ENCODE results near the gene ATP8A1.

Gene ATP8A1

DNA sequence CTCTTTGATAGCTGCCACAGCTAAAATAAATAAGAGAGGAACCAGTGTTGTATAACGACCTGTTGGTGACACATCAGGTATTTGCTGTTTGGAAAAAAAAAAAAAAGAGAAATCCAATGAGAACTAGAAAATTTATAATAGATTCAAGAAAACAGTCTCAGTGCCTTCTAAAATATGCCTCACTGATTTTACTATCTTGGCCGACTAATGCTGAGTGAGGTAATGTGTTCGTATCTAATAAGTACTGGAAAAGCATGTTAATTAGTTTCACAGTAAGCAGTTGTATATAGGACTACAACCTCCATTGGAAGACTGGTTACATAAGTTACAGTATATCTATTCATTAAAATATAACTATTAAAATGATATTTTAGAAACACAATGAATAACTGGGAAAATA, 32.4 kb downstream of the ATP8A1 start:
- no peak for DNase-seq

DNA sequence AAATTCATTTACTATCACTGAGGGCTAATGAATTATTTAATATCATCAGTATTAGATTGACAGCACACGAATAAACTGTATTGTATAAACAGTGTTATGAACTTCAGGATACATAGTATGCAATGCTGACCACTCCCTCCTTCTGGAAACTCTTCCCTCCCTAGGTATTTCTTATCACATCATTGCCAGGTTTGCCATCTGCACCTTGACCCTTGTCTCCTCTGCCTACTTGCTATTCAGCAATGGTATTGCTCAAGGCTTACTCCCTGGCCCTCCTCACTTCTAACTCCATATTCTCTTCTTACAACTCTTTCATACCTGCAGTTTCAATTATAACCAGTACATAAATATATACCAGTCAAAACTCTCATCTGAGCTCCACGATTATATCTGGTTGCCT, 38.9 kb downstream of the ATP8A1 start:
- DNase-seq: no peak

DNA sequence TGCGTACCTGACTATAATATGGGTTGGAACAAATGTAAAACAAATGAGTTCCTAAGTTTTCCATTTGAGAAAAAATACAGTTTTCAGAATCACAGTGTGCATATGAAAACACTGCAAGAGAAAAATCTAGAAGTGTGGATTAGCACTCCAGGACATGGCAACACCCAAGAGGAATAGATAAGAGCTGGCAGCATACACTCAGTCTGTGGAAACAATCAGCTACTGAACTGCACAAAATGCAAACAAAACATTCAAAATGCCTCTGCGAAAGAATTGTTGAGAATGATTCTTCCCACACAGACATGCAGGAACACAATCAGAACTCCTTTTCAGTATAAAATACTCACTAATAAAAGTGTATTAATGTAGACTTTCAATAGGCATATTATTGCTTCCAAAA, 39.9 kb downstream of the ATP8A1 start:
- DNase-seq: no peak

DNA sequence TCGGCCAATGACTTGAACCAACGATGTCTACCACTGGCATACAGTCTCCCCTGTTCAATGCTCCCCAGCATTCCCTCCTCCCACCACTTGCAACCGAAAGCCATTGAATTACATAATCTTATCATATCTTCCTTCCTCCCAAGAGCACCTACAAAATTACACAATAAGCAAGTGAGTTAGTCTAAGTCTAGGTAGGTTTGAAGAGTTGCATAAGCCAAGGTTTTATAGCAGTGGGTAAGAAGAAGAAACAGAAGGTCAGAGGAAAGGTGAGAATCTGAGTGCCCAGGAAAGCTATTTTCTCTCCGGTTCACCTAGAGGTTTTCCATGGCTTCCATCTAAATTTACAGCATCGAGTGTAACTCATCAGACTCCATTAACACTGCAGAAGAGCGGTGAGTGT, 40.3 kb downstream of the ATP8A1 start:
- no peak for DNase-seq

DNA sequence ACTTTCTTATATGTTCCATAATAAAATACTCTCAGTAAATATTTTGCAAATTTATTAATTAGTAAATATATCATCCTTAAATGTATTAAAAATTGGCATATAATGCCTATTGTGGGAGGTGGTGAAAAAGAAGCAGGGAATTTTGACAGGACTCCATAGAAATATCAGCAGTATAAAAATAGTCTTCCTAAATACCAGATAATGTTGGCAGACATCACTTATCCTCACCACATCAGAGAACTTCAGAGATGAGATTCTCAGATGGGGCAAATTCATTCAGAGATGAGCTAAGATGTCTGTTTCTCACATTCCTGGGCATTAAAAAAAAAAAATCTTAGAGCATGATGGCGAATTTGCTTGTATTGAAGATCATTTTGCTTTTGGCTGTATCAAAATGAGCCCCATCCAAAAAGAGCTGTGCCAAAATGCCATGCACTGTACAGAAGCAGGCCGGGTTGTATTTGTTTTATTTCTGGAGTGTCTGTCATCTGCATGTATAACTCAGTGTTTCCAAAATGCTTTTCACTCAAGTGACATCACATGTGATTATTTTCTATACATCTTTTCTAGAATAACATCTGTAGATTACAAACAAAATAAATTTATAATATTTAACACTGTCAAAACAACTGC, 41.7 kb downstream of the ATP8A1 start:
- no peak for DNase-seq

DNA sequence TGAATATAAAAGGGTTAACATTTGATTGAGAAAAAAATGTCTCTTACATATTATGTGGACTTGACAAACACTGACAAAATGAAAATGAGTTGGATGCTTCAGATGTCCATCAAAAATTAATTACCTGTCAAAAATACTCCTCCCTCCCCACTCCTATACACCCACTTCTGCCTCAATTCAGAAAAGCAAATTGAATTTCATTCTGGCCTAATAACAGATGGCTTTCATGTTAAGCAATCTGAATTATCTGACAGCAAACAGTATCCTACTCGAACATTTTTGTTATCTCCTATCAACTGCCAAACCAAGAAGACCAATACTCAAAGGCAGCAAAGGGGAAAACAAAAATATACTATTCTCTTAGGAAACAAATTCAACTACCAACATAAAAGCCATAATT, 44.0 kb downstream of the ATP8A1 start:
- no peak for DNase-seq

DNA sequence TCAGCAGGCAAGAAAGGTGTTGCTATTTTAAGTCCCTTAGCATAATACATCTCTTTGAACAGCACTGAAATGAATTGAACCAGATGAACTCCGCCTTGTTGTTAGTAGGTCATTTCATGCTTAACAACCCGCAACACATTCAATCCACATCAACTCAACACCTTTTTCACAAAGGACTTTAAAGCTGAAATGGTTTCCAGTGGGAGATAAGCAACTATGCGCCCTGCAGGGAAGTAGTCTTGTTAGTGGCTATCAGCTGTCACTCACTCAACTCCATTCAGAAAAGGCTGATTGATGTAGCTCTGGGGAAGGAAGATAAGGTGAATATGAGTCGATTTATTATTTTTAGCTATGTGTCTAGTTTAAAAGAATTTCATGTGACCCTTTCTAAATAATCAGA, 46.0 kb downstream of the ATP8A1 start:
- no peak for DNase-seq

DNA sequence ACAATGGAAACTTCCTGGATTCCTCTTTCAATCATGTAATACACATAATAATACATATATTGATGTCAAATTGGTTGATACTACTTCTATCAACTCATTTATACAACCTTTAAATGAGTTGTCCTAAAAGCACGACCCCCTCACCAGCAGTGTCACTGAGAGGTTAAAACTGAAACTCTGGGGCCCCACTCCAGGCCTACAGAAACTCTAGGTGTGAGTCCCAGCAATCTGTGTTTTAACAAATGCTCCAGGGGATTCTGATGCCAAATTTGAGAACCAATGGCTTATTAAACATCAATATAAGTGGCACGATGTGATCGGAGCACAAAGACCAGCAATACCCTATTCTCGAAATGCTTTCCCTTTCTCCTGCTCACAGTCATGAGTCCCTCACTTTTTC, 47.9 kb downstream of the ATP8A1 start:
- no peak for DNase-seq

DNA sequence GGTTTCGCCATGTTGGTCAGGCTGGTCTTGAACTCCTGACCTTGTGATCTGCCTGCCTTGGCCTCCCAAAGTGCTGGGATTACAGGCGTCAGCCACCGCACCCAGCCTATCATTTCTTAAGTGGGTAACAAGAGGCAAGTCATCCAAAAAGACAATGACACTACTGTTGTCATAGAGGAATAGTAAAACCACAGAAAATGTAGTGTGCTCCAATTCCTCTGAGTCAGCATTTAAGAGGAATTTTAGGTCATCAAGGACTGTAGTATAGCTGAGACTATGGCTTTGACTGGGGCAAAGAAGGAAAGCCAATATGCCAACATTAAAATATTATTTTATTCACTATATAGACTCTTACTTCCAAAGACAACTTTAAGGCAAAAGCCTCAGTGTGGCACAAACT, 48.4 kb downstream of the ATP8A1 start:
- no peak for DNase-seq

DNA sequence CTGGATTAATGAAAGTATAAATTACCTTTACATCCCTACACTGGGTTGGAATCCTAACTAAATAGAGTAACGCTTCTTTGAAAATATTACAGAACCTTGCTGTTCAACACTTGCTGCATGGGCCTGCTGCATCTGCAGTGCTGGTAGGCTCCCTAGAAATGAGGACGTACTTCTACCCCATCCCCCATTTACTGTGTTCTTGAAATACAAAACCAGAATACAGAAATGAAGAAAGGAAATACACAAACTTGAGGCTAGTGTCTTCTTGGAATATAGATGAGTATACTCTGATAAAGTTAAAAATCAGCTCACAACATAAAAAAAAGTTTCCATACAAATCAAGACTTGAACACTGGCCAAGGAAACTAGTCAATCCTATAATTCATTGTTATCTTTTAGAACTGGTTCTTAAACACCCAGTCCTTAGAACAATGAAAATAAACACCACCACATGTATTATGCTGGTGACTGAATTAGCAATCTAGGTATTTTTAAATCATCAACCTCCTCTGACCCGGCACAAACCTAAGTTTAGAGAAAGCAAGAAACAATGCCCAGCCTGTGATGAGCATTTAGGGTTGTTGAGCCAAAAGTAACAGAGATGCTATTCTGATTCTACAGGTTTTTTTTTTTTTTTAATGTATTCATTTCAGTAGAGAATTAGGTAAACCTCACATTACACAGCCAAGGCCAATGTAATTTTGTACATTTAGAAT, 49.7 kb downstream of the ATP8A1 start:
- peak; percentile 14 for DNase-seq

DNA sequence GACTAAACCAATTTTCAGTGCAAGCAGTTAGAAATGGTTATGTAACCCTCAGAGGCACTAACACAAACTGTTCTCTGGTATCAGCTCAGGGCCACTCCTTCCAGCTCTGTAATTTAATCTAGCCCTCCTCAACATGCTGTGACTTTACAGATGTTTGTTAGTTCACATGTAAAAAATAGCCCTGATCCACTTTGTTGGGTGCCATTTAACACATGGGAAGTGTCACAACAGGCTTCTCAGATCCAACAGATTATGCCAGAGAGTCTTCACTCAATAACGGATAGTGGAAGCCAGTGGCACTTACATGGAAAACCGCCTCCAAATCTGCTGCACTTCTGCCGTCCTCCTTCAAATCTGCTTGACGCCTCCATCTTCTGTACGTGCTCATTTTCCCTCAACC, 51.6 kb downstream of the ATP8A1 start:
- no peak for DNase-seq

DNA sequence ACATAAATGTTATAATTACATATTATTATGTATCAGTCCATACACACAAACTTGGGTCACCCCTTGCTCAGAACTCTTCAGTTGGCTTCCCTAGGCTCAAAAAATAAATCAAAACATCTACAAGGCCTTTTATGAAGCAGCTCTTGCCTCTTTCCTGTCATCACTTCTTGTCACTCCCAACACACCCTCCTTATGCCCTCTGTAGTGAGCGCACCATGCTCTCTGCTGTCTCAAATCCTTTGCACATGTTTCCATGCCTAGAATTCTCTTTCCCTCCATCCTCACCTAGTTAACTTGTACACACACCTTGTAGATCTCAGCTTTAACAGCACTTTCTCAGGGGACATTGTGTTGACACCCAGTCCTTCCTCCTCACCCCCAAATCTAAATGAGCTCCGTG, 53.0 kb downstream of the ATP8A1 start:
- DNase-seq: no peak

DNA sequence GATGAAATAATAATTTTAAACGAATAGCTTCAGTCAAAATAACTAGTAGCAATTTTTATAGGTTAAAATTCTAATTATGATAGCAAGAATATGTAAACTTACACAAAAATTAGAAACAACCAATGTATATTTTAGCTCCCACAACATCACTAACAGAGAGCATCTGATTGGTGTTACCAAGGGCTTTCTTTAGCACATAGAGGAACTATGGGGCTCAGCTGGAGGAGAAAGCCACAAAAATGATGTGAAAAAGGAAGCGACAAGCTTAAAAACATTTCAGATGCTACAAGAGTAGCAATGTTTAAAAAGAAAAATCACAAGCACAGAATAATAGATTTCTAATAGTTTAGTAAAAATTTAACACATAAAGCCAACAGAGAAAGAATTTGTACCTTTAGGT, 56.3 kb downstream of the ATP8A1 start:
- DNase-seq: peak; percentile 23

DNA sequence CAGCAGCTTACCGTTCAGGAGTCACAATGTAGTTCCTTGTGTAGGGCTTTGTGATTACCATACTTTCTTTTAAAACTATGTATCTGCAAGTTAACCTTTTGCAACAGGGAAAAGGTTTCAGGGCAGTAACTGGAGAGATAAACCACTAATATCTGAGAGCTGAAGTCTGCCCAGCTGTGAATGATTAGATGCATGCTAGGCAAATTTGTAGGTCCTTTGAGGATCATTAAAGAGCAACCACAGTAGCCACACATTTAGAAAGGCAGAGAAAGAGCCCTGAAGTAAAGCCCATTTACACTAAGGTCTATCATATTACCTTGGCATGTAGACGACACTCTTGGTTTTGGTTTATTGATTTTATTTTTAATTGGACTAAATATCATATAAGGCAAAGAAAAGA, 60.0 kb downstream of the ATP8A1 start:
- DNase-seq: no peak

DNA sequence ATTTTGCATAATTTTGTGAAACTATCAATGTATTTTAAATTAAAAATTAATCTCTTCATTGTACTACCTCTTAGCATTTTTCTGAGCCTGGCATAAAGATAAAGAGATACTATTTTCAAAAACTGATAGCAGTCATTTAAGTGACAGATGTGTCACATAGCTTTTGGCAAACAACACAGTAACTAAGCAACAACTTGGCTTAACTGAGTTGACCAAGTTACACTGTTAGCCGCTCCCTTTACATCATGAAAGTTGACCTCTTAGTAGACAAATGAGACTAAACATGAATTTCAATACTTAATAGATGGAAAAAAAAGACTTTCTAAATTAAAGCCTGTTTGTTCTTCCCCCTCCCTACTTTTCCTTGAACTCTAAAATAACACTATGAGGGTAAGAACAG, 62.0 kb downstream of the ATP8A1 start:
- no peak for DNase-seq

DNA sequence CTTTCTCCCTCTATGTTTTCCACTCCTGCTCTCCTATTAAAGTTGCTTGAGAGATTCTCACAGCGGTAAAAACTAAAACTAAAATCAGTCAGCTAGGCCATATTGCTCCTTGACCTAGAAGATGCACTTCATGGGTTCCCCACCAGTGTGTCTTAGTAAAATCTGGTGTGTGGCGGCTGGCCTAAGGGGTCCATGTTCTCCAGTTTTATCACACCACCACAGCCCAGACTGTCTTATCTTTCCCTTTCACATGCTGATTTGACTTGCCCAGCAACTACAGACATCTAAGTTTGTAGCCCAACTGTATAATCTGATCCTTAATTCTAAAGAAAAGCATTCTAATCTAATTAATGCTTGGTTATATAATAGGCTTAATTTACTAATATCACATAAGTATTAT, 68.0 kb downstream of the ATP8A1 start:
- DNase-seq: peak; percentile 91

DNA sequence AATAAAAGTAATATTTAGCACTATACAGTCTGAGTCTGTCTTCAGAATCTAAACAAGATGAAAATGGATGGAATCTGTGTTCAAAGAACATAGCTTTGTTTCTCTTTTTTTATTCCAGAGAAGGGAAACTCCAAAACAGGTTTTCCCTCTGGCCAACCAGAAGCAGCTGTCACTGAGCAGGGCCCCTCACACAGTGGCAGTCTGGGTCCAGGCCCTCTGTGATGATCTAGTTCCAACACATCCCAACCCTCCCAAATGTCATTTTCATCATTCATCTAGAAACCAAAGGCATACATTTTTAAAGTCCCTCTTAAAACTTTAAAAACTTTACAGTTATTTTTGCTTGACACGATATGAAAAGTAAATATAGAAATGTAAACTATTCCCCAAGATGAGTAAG, 70.1 kb downstream of the ATP8A1 start:
- no peak for DNase-seq

DNA sequence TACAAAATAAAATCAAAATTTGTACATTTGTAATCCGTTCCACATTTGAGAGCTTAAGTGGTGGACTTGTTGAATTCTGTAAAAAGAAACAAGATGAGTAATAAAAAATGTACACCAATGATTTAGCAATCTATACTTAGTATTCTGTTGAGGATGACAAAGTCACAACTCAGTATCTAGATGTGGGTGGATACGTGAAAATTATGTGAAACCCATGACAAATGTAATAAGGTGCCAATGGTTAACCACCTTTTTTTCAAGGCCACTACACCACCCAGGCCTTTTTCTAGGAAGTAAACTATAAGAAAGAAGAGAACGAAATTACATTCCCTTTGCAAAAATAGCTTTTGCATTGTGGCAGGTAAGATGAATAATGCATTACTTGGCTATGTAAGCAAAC, 77.0 kb downstream of the ATP8A1 start:
- DNase-seq: no peak

DNA sequence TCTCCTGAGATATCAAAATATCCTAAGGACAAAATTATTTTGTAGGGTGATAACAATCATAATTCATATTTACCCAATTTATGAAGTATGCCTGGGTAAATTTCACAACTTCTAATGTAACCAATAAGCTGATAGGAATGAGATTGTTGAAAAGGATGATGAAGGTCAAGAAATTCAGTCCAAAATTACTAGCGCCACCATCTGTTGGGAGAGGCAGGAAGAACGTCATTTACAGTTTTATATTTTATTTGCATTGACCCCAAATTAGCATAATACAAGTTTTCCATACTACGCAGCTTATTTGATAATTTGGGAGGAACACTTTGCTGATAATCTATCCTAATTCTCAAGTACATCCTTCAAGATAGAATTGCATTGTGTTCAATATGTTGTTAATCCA, 78.7 kb downstream of the ATP8A1 start:
- DNase-seq: no peak

DNA sequence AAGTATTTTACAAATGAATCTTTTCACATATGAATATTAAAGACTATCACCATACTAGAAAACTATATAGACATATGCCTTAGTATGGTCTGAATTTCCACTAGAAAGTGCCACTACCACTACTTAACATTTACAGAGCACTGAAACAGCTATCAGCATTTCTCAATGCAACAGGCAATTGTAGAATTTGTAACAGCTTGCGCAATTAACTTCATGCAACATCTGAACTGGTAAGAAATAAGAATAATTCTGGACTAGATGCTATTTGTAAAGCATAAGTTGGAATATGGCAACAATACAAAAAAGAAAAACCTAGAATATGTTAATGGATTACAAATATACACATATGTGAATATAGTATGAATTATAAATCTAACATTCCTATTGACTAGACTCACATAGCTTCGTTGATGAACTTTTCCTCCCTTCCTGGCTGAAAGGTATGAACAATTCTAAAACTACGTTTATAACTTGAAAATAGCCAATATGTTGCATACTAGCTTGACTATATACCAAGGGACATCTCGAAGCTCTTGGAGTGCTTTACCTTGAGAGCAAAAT, 82.0 kb downstream of the ATP8A1 start:
- peak; percentile 38 for DNase-seq

DNA sequence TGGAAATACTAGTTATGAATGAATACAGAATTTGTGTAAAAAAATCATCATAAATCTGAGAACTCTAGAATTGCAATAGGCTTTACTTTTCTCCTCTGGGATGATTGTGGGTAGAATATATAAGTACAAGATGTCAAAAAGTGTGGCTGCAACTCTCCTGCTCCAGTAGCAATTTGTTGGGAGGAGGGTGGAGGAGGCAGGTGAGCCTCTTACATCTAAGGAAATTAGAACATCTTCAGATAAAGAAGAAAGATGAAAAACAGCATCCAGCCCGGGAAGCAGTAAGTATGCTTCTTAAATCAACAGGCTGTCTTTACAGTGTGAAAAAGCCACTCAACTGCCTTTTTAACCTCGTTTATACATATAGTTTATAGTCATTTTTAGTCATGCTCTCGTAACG, 83.7 kb downstream of the ATP8A1 start:
- no peak for DNase-seq

DNA sequence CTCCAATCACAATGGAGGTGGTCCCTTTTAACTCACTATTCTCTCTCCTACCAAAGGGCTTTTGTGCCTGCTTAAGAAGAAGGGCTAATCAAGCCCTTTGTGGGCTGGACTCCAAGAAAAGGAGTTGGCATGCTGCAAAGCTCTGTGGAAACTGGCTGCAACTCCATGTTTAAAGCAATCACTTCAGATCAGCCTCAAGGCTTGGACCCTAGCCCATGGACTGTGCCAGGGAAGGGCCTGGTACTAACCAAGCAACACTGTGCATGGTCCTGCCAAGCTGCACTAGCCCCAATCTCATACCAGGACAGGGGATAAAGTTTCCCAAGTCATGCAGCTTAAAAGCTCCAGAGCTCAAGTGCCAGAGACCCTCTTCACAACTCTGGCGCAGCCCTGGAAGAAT, 86.7 kb downstream of the ATP8A1 start:
- no peak for DNase-seq

DNA sequence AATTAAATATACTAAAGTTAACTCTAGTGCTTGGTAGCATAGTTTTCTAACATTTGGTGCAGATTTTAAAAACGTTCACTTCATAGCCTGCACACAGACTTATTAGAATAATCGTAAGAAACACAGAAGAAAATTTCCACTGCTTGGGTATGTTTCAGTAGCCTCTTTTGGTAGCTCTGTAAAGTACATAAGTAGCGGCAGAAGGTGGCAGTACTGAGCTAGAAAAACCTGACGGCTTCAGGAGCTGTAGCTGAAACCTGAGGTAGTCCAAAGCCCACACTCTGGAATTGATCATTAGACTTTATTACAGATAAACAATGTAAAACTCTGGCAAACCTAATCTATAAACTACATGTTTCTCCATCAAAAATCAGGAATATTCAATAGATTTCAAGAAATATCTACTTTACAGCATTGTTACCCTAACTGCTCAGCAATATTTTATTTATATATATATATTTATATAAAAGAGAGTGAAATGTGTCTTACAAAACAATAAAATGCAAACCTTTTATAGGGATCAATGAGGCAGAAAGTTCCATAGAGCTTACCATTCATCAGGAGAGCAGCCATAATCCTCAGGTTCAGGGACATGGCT, 88.2 kb downstream of the ATP8A1 start:
- DNase-seq: peak; percentile 89

DNA sequence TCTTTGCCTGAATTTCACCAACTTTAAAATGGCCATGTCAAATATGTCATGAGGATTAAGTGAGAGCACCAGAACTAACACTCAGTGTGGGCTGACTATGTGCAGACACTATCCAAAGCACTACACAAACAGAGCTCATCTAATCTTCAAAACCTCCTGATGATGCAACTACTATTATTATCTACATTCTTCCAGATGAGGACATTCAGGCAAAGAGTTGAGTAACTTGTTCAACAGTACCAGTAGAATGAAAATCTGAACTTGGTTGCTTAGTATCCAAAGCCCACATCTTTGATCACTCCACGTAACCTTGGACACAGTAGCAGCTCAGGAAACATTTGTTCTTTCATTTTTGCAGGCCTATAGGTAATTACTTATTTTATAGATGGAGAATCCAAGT, 90.1 kb downstream of the ATP8A1 start:
- peak; percentile 18 for DNase-seq

Data from hematopoietic multipotent progenitor cell treated with erythropoietin and hydrocortisone succinate and interleukin-3 and kit ligand, for 4 days (in vitro differentiated cells).